Epithelial cell of esophagus (primary cell): ENCODE measurements around the gene NMT1.

Experiments used
- DNase-seq: peaks from one replicate; pipeline ENCODE4 v3.0.0; 2010; ENCODE audit warnings: low read depth
- H3K4me3 ChIP-seq: 2 replicates; pipeline ENCODE4 v1.5.1; 2011; ENCODE audit warnings: mild to moderate bottlenecking, low read length, control low read depth
- TF ChIP-seq, protein P1 (sequence below): IDR thresholded peaks from 2 replicates; pipeline ENCODE4 v1.5.1; 2011; ENCODE audit warnings: low read depth, mild to moderate bottlenecking, low read length, control low read depth, inconsistent platforms; ENCODE audit not compliant: insufficient read depth; ENCODE audit errors: missing control alignments

Gene NMT1

DNA sequence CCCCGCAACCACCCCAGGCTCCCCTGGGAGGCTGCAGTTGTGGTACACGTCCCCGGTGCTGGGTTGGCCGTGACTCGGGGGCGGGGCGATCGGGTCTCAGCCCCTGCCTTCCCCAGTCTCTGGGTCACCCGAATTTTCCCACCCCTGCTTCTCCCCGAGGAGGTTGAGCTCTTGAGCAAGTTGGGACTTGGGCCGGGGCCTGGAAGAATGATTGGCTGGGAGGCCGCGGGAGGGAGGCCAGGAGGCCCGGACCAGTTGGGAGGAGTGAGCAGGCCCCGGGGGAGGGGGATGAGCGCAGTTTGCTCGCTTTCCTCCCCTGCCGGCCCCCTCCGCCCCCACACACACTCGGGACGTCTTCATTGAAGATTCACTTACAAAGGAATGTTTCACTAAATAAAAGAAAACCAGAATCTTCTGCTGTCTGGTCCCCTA lies 82.7 kb downstream of the NMT1 start:
- peak; percentile 77 for DNase-seq
- TF ChIP-seq, protein P1, sequence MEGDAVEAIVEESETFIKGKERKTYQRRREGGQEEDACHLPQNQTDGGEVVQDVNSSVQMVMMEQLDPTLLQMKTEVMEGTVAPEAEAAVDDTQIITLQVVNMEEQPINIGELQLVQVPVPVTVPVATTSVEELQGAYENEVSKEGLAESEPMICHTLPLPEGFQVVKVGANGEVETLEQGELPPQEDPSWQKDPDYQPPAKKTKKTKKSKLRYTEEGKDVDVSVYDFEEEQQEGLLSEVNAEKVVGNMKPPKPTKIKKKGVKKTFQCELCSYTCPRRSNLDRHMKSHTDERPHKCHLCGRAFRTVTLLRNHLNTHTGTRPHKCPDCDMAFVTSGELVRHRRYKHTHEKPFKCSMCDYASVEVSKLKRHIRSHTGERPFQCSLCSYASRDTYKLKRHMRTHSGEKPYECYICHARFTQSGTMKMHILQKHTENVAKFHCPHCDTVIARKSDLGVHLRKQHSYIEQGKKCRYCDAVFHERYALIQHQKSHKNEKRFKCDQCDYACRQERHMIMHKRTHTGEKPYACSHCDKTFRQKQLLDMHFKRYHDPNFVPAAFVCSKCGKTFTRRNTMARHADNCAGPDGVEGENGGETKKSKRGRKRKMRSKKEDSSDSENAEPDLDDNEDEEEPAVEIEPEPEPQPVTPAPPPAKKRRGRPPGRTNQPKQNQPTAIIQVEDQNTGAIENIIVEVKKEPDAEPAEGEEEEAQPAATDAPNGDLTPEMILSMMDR: no peak
- peak overlapping the region; percentile 37 for H3K4me3 ChIP-seq

DNA sequence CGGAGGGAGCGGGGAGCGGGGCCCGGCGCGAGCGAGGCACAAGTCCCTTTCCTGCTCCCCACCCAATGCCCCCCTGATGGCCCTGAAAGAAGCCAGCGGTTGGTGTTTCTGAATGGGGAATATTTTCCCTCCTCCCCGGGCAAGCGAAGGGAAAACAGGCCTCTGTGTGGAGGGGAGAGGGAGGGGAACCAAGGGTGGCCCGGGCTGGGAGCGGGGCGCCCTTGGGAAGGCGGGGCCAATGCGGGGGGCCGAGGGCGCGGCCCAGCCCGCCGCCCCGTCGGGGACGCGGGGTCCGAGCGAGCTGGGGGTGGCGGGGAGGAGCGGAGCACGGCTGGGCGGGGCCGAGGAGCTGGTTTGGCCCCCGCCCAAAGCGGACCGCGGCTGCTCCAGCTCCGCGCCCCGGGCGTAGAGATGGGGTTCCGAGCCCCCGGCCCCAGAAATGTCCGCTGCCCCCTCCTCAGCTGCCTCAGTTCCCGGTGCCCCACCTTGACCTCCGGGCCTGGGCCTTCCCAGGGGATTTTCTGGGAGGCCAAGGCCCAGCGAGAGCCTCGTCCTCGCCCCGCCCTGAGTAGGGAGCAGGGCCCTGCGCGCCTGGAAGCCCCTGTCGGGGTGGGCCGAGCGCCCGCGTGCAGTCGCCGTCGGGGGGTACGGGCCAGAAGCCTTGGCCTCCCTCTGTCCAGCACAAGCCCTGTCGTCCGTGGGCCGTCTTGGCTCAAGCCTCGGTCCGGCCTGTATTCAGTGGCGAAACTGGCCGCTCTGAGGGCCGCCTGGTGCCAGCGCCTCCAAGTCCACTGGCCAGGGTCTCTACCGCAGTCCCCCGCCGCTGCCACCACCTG lies 83.3 kb downstream of the NMT1 start:
- no peak for DNase-seq
- H3K4me3 ChIP-seq: peak overlapping the region; percentile 37
- TF ChIP-seq, protein P1: no peak

DNA sequence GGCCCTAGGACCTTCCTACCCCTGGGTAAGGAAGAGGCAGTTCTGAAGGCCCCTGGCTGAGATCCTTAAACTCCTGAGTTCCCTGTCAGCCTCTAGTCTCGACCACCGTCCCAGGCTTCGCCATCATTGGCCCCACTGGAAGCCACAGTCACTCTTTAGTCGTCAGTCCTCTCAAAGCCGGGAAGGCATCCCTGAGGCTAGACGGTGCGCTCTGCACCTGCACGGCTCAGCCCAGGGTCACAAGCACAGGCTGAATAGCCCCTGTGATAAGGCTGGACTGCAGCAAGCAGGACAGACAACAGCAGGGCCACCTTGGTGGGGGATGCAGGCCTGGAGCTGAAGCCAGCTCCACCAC lies 83.9 kb downstream of the NMT1 start:
- no peak for DNase-seq
- TF ChIP-seq, protein P1: no peak
- H3K4me3 ChIP-seq: no peak overlapping the region

DNA sequence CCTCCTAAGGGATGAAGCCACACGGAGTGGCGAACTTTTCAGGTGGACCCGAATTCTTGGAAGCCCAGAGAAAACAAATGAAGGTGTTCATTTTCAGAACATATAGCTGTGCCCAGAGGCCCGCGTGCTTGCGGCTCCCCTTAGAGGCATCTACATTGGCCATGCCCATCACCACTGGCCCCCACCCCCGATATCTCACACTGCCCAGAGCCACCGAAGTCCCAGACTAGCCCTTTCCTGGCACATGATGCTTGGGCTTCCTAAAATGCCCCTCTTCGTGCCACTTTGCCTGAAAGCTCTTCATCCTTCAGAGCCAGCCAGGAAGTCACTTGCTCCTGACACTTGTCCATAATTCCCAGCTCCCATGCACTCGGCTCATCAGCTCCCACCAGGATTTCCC lies 85.0 kb downstream of the NMT1 start:
- H3K4me3 ChIP-seq: no peak overlapping the region
- DNase-seq: no peak
- TF ChIP-seq, protein P1: no peak

DNA sequence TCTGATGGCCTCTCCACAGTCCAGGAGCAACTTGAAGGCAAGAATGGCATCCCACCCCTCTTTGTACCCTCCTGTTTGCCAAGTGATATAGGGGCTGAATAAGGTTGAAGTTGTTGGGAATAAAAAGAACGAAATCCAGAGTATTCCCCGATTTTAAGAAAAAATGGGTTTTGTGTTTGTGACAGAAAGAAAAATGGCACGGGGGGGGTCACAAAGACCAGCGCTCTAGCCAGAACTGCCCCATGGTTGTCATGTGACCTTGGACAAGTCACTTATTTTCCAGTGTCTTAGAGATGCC lies 85.4 kb downstream of the NMT1 start:
- peak overlapping the region; percentile 88 for H3K4me3 ChIP-seq
- TF ChIP-seq, protein P1: no peak
- DNase-seq: no peak

DNA sequence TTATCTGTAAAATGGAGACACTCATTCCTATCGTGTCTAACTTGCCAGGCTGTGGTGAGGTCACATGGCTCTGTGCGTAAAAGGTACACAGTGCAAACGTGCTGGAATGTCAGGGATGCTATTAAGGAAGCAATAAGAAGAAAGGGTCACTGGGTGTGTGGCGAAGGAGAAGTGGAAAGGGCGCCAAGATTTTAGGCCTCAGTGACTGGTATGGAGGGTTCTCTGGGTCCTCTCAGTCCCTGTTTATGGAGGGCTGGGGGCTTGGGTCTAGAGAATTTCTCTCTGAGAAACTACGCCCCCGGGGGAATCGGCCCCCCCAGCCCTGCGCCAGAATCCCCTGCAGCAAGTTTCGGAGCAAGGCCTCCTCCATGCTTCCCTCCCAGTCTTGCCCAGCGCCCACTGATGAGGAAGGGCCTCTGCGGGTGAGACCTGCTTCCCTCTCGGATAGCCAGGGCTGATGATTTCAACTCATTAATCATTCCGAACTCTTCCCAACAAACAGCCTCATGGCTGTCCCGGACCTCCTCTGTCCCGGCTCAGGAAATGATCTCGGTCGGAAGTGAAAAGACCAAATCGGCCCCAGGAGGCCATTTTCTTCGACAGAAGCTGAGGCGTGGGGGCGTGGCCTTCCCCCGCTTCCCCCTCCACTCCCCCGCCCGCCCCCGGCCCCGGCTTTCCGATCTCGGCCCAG lies 85.9 kb downstream of the NMT1 start:
- peak; percentile 61 for DNase-seq
- peak overlapping the region; percentile 88 for H3K4me3 ChIP-seq
- TF ChIP-seq, protein P1: no peak
